Liver (tissue), 3 donors: ENCODE results near the gene RSAD2.

Experiments used
- CTCF ChIP-seq: fragments of 150-350 bp; IDR thresholded peaks from 2 replicates; pipeline ENCODE4 v1.5.1; 2017; ENCODE audit warnings: improper control_type of control experiment, low read depth, low read length; ENCODE audit not compliant: missing input control
- HNF4A ChIP-seq, 2 donors: conservative IDR thresholded peaks; 2 replicates each; pipeline ENCODE4 v1.6.1; 2016; ENCODE audit warnings: antibody characterized with exemption in 2 of 2, mild to moderate bottlenecking in 2 of 2
- MAX ChIP-seq: IDR thresholded peaks from 2 replicates; pipeline ENCODE4 v1.6.1; 2016; ENCODE audit warnings: antibody characterized with exemption
- REST ChIP-seq: IDR thresholded peaks from 2 replicates; pipeline ENCODE4 v1.6.1; 2016; ENCODE audit warnings: antibody characterized with exemption, mild to moderate bottlenecking
- SP1 ChIP-seq: IDR thresholded peaks from 2 replicates; pipeline ENCODE4 v1.6.1; 2018; ENCODE audit warnings: antibody characterized with exemption, mild to moderate bottlenecking
- donor health status: healthy.
- donor health status: healthy.

DNA sequence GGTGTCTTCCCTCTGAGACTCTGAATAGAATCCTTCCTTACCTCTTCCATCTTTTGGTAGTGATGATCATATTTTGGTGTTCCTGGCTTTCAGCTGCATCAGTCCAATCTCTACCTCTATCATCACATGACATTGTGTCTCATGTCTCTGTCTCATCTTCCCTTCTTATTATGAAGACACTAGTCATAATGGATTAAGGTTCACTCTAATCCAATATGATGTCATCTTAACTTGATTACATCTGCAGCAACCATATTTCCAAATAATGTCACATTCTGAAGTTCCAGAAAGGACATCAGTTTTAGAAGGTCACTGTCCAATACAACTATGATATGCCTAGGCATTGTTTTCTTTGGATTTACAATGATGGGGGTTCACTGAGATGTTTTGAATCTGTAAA, 43.4 kb upstream of the RSAD2 start:
- no peak for TF ChIP-seq MAX
- no peak for TF ChIP-seq CTCF
- TF ChIP-seq HNF4A (conservative IDR thresholded peaks at IDR 0.05), result no peak
- TF ChIP-seq REST, result no peak
- no peak for TF ChIP-seq SP1
